Subcutaneous adipose tissue (tissue), 4 donors: ENCODE results near the gene TXNDC5. TPM values are rescaled to one million over a fixed set of nuclear protein-coding genes. Genes with fewer than 3 reads are reported as not detected.

Source experiments
- total RNA-seq, 4 donors: library from RNA; depleted of rRNA; stranded (reverse); fragments of >200 nt; gene quantifications; one replicate each; pipeline ENCODE4 v1.1.0, GENCODE V29; 2016
- TF ChIP-seq, protein P1 (sequence below): fragments of 450-650 bp; IDR thresholded peaks from one replicate; pipeline ENCODE4 v1.5.1; 2016; ENCODE audit warnings: low read depth, mild to moderate bottlenecking, control low read depth, antibody characterized with exemption, moderate library complexity

The TXNDC5 gene
- total RNA-seq, 4 donors from 2014 or later, result 134 to 170 (median 153) TPM

DNA sequence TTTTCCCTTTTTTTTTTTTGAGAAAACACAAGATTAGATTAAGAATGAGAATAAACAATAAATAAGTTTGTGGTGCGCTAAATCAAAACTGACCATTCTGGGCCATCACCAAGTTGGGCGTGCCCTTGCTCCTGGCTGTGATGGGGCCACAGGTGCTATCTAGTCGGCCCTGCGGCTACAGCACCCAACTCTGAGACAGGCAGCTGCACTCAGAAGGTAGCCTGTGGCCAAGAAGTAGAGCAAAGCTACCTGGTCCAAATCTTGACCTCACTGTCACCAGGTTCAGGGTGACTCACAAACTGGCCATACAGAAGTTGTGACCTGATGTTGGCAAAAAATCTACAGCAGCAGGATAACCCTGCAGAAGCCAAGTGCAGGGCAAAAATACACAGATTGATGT, 3.4 kb downstream of the TXNDC5 start:
- TF ChIP-seq, protein P1, sequence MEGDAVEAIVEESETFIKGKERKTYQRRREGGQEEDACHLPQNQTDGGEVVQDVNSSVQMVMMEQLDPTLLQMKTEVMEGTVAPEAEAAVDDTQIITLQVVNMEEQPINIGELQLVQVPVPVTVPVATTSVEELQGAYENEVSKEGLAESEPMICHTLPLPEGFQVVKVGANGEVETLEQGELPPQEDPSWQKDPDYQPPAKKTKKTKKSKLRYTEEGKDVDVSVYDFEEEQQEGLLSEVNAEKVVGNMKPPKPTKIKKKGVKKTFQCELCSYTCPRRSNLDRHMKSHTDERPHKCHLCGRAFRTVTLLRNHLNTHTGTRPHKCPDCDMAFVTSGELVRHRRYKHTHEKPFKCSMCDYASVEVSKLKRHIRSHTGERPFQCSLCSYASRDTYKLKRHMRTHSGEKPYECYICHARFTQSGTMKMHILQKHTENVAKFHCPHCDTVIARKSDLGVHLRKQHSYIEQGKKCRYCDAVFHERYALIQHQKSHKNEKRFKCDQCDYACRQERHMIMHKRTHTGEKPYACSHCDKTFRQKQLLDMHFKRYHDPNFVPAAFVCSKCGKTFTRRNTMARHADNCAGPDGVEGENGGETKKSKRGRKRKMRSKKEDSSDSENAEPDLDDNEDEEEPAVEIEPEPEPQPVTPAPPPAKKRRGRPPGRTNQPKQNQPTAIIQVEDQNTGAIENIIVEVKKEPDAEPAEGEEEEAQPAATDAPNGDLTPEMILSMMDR, result no peak

DNA sequence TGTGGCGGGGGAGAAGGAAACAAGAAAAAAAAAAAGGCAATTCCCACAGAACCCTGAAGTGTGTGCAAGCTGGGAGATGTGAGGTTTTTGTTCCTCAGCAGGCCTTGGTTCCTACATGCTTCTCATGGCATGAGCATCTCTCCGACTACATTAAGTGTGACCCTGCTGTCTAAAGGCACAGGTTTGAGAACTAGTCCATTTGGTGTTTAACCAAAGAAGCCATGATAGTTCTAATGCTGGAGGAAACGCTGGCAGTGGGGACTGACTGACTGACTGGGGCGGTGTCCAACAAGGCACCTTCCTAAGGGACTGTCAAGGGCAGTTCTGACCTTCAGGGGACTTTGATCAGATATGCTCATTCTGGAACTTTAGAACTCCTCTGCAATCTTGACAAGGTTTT, 3.8 kb downstream of the TXNDC5 start:
- TF ChIP-seq, protein P1, result no peak

DNA sequence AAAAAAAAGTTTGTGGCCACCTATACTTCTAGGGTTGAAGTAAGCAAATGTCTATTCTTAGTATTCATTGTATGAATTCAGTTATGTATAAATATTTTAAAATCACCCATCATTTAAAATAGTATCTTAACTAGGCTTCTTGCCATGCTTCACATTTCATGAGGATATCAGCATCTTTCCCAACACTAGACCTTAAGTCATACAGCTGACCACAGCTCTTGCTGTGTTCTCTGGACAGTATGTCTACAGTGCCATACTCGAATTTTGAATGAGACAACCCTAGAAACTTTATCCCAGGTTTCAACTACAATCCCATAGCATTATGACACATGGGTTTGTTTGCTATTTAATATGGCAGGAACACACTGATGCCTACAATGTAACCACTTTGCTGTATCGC, 5.2 kb downstream of the TXNDC5 start:
- TF ChIP-seq, protein P1, result no peak

DNA sequence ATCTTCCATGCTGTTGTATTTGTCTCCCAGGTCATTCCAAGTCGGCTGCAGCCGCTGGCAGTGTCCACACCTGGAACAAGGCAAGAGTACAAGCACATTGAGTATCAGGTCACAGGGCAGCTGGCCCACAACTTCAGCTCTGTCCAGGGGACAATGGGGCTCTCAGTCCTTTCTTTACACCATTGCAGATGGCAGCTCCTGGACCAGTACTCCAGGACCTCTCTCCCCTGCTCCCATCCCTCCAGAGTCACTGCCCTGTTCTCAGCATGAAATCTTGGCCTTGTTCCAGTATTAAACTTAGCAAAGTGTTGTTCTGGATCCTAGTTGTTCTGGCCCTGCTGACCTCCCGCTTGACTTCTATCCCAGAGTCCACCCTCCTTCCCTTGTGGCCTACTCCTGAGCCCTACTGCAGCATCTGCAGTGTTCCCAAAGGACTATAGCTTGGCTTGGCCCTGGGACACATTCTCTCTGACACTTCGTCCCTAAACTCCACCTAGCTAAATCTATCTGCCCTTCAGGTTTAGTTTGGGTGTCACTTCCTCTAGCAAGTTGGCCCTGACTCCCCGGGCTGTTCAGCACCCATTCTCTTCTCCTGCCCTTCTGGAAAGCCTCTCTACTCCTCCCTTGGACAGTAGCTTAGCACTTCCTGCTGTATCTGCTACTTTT, 5.8 kb downstream of the TXNDC5 start:
- TF ChIP-seq, protein P1, result no peak

DNA sequence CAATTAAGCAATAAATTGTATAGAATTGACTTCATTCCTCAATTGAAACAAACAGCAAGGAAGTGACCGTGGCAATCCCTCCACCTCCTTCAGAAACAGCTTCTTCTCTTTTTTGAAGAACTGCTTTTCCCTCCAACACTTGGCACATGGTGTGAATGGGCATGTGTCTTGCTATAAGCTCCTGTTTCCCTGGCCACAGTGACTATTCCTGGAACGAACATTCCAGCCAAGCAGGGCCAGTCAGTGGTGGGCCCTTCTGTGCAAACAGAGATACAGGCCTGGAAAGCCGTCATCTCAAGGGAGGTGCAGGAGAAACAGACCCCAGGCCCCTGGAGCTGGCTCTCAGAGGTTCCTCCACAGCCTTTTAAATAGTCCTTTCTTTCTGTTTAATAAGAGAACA, 6.9 kb downstream of the TXNDC5 start:
- TF ChIP-seq, protein P1, result no peak

DNA sequence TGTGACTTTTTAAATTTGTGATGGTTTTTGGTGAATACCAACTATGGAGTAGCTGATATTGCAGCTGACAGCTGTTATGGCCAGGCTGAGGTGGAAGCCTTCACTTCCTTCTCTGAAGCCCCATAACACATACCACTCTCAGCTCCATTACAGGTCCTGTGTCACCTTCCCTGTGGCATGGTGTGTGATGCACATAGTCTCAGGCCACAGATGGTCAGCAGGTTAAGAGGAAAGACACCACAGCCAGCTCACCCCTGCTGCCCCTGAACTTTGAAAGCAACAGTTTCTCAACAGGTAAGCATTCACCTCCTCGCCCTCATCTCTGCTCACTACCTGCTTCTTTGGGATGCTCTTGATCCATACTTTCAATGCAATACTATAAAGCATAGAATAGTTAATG, 7.7 kb downstream of the TXNDC5 start:
- TF ChIP-seq, protein P1, result no peak

DNA sequence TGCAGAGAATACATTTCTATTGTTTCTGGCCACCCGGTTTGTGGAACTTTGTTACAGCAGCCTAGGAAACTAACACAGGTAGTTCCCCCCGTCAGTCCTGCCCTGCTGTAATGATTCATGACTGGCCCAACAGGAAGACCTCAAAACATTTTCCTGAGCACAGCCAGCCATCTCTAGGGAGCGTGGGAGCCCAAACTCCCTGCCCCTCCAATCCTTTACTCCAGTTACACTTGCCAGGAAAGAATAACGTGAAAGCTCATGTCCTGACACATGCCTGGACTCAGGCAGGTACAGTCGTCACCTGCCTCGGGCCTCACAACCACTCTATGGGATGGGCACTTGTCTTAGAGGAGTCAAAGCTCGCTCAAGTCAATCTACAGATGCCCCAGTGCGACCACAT, 8.4 kb downstream of the TXNDC5 start:
- TF ChIP-seq, protein P1, result no peak
